Muscle layer of colon (tissue), 2 donors: ENCODE data around the gene RPL29.

Experiments
- H3K27ac ChIP-seq: one replicate; pipeline ENCODE4 v1.7.0; 2013; ENCODE audit warnings: low read depth, mild to moderate bottlenecking, low read length, moderate library complexity
- H3K27me3 ChIP-seq, 2 donors: one replicate each; pipeline ENCODE4 v1.7.0; 2013; ENCODE audit warnings: low read length in 2 of 2, mild to moderate bottlenecking in 2 of 2; ENCODE audit not compliant: insufficient read depth in 2 of 2, control insufficient read depth in 1 of 2
- H3K36me3 ChIP-seq: one replicate; pipeline ENCODE4 v1.7.0; 2013; ENCODE audit warnings: mild to moderate bottlenecking, low read length; ENCODE audit not compliant: insufficient read depth
- H3K4me1 ChIP-seq: one replicate; pipeline ENCODE4 v1.7.0; 2013; ENCODE audit warnings: mild to moderate bottlenecking, low read length; ENCODE audit not compliant: insufficient read depth
- H3K4me3 ChIP-seq, 2 donors: one replicate each; pipeline ENCODE4 v1.7.0; 2013; ENCODE audit warnings: low read length in 2 of 2, low read depth in 1 of 2, mild to moderate bottlenecking in 1 of 2, moderate library complexity in 1 of 2
- H3K9ac ChIP-seq: one replicate; pipeline ENCODE4 v1.7.0; 2013; ENCODE audit warnings: low read length
- H3K9me3 ChIP-seq: one replicate; pipeline ENCODE4 v1.7.0; 2013; ENCODE audit warnings: mild to moderate bottlenecking, low read length
- donor health status: abdominal sarcoma.
- donor health status: Adenocarcinoma of cecum.

RPL29 gene

GRCh38 chr3:51987568-51987967 lies 8.1 kb downstream of the RPL29 start:
- Histone ChIP-seq H3K4me1 (peaks cover 13% of the 10 kb centered on the region), H3K27me3 (no peaks in the 10 kb centered on the region), H3K4me3 (no peak overlapping the region), H3K9ac (no peak overlapping the region), H3K36me3 (peaks cover 6% of the 10 kb centered on the region), H3K9me3 (no peaks in the 10 kb centered on the region), H3K27ac (no peak overlapping the region)

GRCh38 chr3:51986010-51986947 lies 9.4 kb downstream of the RPL29 start:
- H3K9ac ChIP-seq: no peak overlapping the region
- no peaks in the 10 kb centered on the region for H3K27me3 ChIP-seq
- H3K4me3 ChIP-seq: no peak overlapping the region
- peaks cover 20% of the 10 kb centered on the region for H3K4me1 ChIP-seq
- H3K27ac ChIP-seq: no peak overlapping the region
- H3K9me3 ChIP-seq: no peaks in the 10 kb centered on the region
- no peaks in the 10 kb centered on the region for H3K36me3 ChIP-seq

GRCh38 chr3:51985063-51985462 lies 10.6 kb downstream of the RPL29 start:
- no peak overlapping the region for H3K9ac ChIP-seq

GRCh38 chr3:51984269-51984647 lies 11.4 kb downstream of the RPL29 start:
- Histone ChIP-seq H3K9me3 (no peaks in the 10 kb centered on the region), H3K36me3 (peaks cover 5% of the 10 kb centered on the region), H3K9ac (no peak overlapping the region), H3K27ac (no peak overlapping the region), H3K27me3 (no peaks in the 10 kb centered on the region), H3K4me1 (peaks cover 20% of the 10 kb centered on the region), H3K4me3 (no peak overlapping the region)

More at GRCh38 chr3:51985063-51985462, 10.6 kb downstream of the RPL29 start:
- H3K27ac ChIP-seq: no peak overlapping the region
- peaks cover 20% of the 10 kb centered on the region for H3K4me1 ChIP-seq
- no peaks in the 10 kb centered on the region for H3K27me3 ChIP-seq
- no peak overlapping the region for H3K4me3 ChIP-seq
- H3K9me3 ChIP-seq: no peaks in the 10 kb centered on the region
- H3K36me3 ChIP-seq: peaks cover 5% of the 10 kb centered on the region

GRCh38 chr3:51983578-51984268 lies 12.0 kb downstream of the RPL29 start:
- H3K36me3 ChIP-seq: peaks cover 5% of the 10 kb centered on the region
- H3K9me3 ChIP-seq: no peaks in the 10 kb centered on the region
- H3K27ac ChIP-seq: peak overlapping the region; percentile 89
- peak overlapping the region; percentile 70 for H3K9ac ChIP-seq
- no peaks in the 10 kb centered on the region for H3K27me3 ChIP-seq
- H3K4me3 ChIP-seq: peak overlapping the region; percentile 47 to 92
- peaks cover 20% of the 10 kb centered on the region for H3K4me1 ChIP-seq

GRCh38 chr3:51982838-51983577 lies 12.7 kb downstream of the RPL29 start, which contains the start of gene ACY1:
ACY1 (plus strand) TSS chr3:51983535; CDS start chr3:51984065, 530 bp downstream.
- Histone ChIP-seq H3K27ac (peak within 1 kb of the TSS; percentile 89), H3K9me3 (no peaks in the 10 kb centered on the region), H3K4me3 (peak within 1 kb of the TSS; percentile 47 to 92), H3K27me3 (no peaks in the 10 kb centered on the region), H3K4me1 (peaks cover 20% of the 10 kb centered on the region), H3K9ac (peak within 1 kb of the TSS; percentile 70), H3K36me3 (peaks cover 5% of the 10 kb centered on the region)

GRCh38 chr3:51982352-51982837 lies 13.3 kb downstream of the RPL29 start:
- H3K4me3 ChIP-seq: peak overlapping the region; percentile 47 to 92
- peak overlapping the region; percentile 89 for H3K27ac ChIP-seq
- peaks cover 20% of the 10 kb centered on the region for H3K4me1 ChIP-seq
- peaks cover 5% of the 10 kb centered on the region for H3K36me3 ChIP-seq
- H3K27me3 ChIP-seq: no peaks in the 10 kb centered on the region
- no peaks in the 10 kb centered on the region for H3K9me3 ChIP-seq
- peak overlapping the region; percentile 70 for H3K9ac ChIP-seq

- H3K27ac ChIP-seq: no peak overlapping the region
- peaks cover 5% of the 10 kb centered on the region for H3K36me3 ChIP-seq
- H3K9me3 ChIP-seq: no peaks in the 10 kb centered on the region
- no peak overlapping the region for H3K4me3 ChIP-seq
- H3K4me1 ChIP-seq: peaks cover 25% of the 10 kb centered on the region
- H3K27me3 ChIP-seq: no peaks in the 10 kb centered on the region
- no peak overlapping the region for H3K9ac ChIP-seq
These were observed 15.4 kb downstream of the RPL29 start for GRCh38 chr3:51980253-51980652.

- Histone ChIP-seq H3K9me3 (no peaks in the 10 kb centered on the region), H3K4me1 (peaks cover 23% of the 10 kb centered on the region), H3K9ac (no peak overlapping the region), H3K36me3 (peaks cover 5% of the 10 kb centered on the region), H3K27ac (no peak overlapping the region), H3K27me3 (no peaks in the 10 kb centered on the region), H3K4me3 (no peak overlapping the region)
These were observed 17.6 kb downstream of the RPL29 start for GRCh38 chr3:51978143-51978502.

- Histone ChIP-seq H3K9ac (no peak overlapping the region), H3K4me1 (peaks cover 20% of the 10 kb centered on the region), H3K27me3 (no peaks in the 10 kb centered on the region), H3K27ac (no peak overlapping the region), H3K36me3 (peaks cover 5% of the 10 kb centered on the region), H3K9me3 (no peaks in the 10 kb centered on the region), H3K4me3 (no peak overlapping the region)
These were observed 18.1 kb downstream of the RPL29 start for GRCh38 chr3:51977446-51978142.
